SHP77 treated with DMSO at 0.1 percent for 48 hours (cell line): ENCODE measurements around the gene TSPAN5.
"Not testable (repeated sequence)": the region's sequence is repeated elsewhere in the genome, so short reads cannot be mapped to it uniquely, and the experiment has no call there.

Source experiments
- DNase-seq: peaks from one replicate; lab custom pipeline; 2025; lab: John Stamatoyannopoulos, UW

The TSPAN5 gene

GRCh38 chr4:98546910-98547594, 111.4 kb downstream of the TSPAN5 start:
- no peak for DNase-seq

- no peak for DNase-seq
Observed at GRCh38 chr4:98544818-98545414, 113.5 kb downstream of the TSPAN5 start.

GRCh38 chr4:98544141-98544817, 114.1 kb downstream of the TSPAN5 start:
- no peak for DNase-seq

- no peak for DNase-seq
Observed at GRCh38 chr4:98542011-98542410, 116.4 kb downstream of the TSPAN5 start.

- no peak for DNase-seq
Observed at GRCh38 chr4:98540803-98541202, 117.6 kb downstream of the TSPAN5 start.

DNA sequence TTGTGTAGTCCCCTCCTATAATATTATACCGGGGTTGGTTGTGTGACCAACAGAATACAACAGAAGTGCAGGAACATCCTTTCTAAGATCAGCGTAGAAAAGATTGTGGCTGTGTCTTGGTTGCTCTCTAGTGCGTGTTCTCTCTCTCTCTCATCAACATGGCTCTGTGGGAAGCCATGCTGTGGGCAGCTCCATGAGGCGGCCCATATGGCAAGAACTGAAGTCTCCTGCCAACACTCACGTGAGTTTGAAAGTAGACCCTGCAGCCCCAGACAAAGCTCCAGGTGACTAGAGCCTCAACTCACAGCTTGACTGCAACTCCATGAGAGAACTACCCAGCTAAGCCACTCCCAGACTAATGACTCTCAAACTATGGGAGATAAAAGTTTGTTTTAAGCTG, 118.7 kb downstream of the TSPAN5 start:
- no peak for DNase-seq

DNA sequence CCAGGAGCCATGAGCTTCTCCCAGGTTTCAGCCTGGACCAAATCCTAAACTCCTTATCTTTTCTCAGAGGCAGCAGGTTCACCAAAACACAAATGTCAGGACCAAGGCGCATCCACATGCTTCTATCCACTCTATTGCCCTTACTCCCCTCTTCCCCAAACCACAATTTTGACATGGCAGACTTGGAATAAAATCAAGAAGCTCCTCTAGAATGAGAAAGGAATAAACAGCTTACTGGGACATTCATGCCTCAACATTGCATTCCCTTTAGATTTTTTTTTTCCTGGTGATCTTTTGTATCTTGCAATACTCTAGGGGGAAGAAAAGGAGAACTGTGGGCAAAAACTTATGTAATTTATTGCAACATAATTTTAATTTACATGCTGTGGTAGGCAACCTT, 119.1 kb downstream of the TSPAN5 start:
- DNase-seq: no peak

DNA sequence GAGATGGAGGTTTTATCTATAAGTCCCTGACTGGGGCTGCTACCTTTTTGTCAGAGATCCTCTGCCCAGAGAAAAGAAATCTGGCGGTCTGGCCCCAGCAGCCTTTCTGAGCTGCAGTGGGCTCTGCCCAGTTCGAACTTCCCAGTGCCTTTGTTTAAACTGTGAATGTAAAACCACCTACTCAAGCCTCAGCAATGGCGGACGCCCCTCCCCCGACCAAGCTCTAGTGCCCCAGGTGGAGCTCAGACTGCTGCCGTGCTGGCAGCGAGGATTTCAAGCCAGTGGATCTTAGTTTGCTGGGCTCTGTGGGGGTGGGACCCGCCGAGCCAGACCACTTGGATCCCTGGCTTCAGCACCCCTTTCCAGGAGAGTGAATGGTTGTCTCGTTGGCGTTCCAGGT, 121.8 kb downstream of the TSPAN5 start:
- no peak for DNase-seq

- DNase-seq: not testable (repeated sequence)
Observed at GRCh38 chr4:98534146-98534545, 124.3 kb downstream of the TSPAN5 start.

DNA sequence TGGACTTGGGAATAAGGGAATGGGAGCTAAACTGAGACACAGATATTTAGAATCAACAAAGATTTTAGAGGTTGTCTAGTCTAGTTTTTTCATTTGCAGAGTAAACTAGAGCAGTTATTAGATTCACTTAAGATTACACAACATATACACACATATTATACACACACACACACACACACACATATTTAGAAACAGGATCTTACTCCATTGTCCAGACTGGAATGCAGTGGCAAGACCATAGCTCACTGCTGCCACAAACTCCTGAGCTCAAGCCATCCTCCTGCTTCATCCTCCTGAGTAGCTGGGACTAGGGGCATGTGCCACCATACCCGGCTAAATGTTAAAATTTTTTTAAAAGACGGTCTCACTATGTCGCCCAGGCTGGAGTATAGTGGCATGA, 127.8 kb downstream of the TSPAN5 start:
- no peak for DNase-seq

DNA sequence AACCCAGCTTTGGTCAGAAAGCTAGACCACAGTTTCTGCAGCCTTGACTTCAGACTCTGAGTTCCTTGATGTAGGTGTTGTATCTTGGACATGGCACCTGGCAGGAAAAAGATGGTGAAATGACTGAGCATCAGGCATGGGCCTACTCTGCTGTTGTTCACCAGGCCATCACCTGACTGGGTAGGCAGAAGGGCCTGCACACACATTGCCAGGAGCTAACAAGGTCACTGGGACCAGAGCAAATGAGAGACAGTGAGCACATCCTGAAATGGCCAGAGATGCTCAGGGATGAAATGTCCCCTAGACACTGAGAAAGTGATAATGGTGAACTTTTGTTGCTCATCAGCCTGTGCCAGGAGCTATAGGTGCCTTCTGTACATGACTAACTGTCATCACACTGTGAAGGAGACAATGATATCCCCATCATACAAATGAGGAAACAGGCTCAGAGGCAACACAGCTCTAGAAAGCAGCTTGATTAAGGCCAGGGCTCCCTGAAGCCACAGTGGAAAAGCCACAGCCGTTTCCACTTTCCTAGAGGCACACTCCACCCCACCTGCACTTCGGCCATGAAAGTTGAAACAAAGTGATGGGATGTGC, 128.3 kb downstream of the TSPAN5 start:
- DNase-seq: no peak

DNA sequence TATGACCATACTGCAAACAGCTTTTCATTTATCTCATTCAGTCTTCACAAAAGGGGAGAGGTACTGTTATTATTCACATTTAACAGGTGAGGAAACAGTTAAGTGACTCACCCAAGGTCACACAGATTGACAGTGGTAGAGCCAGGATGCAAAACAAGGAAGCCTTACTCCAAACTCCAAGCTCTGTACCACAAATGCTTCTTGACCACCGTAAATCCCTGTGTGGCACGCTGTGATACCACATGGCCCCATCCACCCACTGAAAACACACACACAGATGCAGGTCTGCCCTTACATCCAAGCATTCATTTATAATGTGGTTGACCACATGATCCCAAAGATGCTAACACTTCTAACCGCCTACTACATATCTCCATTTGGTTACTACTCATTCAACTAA, 129.5 kb downstream of the TSPAN5 start:
- no peak for DNase-seq

DNA sequence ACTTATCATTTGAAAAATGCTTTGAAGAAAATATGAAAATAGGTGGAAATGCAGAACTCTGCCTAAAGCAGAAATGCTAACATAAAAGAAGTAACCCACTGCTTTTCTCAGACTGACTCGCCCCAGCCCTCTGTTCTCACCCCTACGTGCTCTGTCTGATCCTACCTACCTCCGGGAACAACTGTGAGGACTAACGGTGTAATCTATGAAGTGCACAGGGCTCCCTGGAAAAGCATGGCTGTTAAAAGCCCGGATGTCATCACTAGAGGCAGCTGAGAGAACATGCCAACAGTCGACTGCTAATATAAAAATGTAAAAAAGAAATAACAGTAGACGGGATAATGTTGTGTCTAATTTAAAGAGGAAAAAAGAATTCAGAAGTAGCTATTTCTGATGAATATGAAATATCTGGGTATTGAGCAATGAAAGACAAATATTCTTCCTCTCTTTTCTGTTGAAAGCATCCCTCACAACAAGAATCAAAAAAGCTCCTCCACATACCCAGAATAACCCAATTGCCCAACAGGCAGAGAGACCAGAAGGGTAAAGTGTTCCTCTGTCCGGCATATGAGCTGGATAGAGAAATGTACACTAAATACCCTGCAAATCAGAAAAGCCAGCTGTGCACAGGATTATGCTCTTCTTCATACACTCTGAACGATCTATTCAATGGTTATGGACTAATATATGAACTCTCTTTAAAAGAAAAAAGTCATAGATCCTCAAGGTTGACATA, 130.7 kb downstream of the TSPAN5 start:
- no peak for DNase-seq

- DNase-seq: no peak
Observed at GRCh38 chr4:98524230-98524629, 134.2 kb downstream of the TSPAN5 start.

- DNase-seq: no peak
Observed at GRCh38 chr4:98522636-98523395, 135.6 kb downstream of the TSPAN5 start.

GRCh38 chr4:98522062-98522461, 136.3 kb downstream of the TSPAN5 start:
- no peak for DNase-seq

DNA sequence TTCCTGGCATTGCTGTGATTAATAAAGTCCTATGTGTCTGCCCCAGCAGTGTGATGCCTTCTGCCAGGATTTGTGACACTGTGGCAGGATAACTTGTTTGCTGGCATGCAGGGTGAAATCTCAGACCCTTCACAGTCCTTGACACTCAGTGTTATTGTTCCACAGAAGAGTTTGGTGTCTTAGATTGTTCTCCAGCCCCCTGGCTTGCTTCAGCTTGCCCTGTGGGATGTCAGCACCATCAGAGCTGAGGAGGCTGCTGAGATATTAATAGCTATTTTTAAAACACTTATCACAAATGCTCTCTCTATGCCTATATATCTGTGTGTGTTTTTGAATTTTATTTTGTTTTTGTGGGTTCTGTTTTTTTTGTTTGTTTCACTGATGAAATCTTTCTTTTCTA, 136.9 kb downstream of the TSPAN5 start:
- DNase-seq: no peak

- no peak for DNase-seq
Observed at GRCh38 chr4:98519268-98519977, 139.0 kb downstream of the TSPAN5 start.

- DNase-seq: no peak
Observed at GRCh38 chr4:98518559-98519267, 139.7 kb downstream of the TSPAN5 start.
